K562 (cell line): ENCODE data around the gene ABHD16A. TPM values are rescaled to one million over a fixed set of nuclear protein-coding genes. Genes with fewer than 3 reads are reported as not detected.

ENCODE experiments used
- ATAC-seq: fragments of 200-7000 bp; cut with Tn5 transposase; 3 replicates; pipeline ENCODE4 v1.9.1; 2020; ENCODE audit warnings: moderate library complexity
- BruUV-seq: library from RNA; stranded (reverse); fragments of 400-500 nt; replicated peaks from 2 replicates; lab custom pipeline; 2021; lab: Mats Ljungman, UMichigan
- CTCF ChIA-PET: fragments of 300-600 bp; formaldehyde crosslinking; extraction: SDS; loops from one replicate; lab custom pipeline; 2021; ENCODE audit warnings: low intra/inter-chr PET ratio; lab: Yijun Ruan, JAX
- POLR2A ChIA-PET: fragments of 300-600, 350-650 bp; sonication (Branson Sonifier 250); formaldehyde crosslinking; extraction: SDS; loops from one replicate; lab custom pipeline; 2021; ENCODE audit warnings: antibody characterized with exemption, inconsistent platforms; lab: Yijun Ruan, JAX
- DNase-seq, 4 experiments: peaks; one replicate each; pipeline versions ENCODE4 v3.0.0 to v3.0.0-alpha.2; 2011 to 2018; ENCODE audit warnings: low spot score in 3 of 4, mixed read lengths in 3 of 4; ENCODE audit errors: extremely low read depth in 1 of 4
- FAIRE-seq: peaks from 2 replicates; lab custom pipeline; 2011; peaks lifted over from hg19 to GRCh38; lab: Jason Lieb, UNC
- H2AFZ ChIP-seq: 2 replicates; pipeline ENCODE4 v1.6.0; 2011; ENCODE audit warnings: low read depth, low read length, control low read depth, inconsistent platforms
- H3K27ac ChIP-seq: fragments of 200-600 bp; 3 replicates; pipeline ENCODE4 v1.8.0; 2011; ENCODE audit warnings: low read depth, mild to moderate bottlenecking, control low read depth, inconsistent platforms, low read length, moderate library complexity, mixed read lengths; ENCODE audit errors: extremely low read depth
- H3K27me3 ChIP-seq, 2 experiments: fragments of 300-600 bp in 1 of 2; 2 replicates in 1 of 2; 3 replicates in 1 of 2; pipeline versions ENCODE4 v1.6.0 to v1.8.0; 2011; ENCODE audit warnings: inconsistent platforms in 2 of 2, low read length in 2 of 2, mild to moderate bottlenecking in 1 of 2, mixed read lengths in 1 of 2, moderate library complexity in 1 of 2; ENCODE audit not compliant: control insufficient read depth in 2 of 2, insufficient read depth in 2 of 2
- H3K36me3 ChIP-seq: fragments of 300-600 bp; 3 replicates; pipeline ENCODE4 v1.8.0; 2011; ENCODE audit warnings: mild to moderate bottlenecking, low read length, inconsistent platforms; ENCODE audit not compliant: control insufficient read depth, insufficient read depth
- H3K4me1 ChIP-seq, 2 experiments: fragments of 200-600 bp in 1 of 2; replicated peaks in 1 of 2; 2 replicates in 1 of 2; 3 replicates in 1 of 2; pipeline versions ENCODE4 v1.5.1 to v1.8.0; 2011; ENCODE audit warnings: inconsistent platforms in 2 of 2, low read length in 2 of 2, mild to moderate bottlenecking in 1 of 2, mixed read lengths in 1 of 2, moderate library complexity in 1 of 2; ENCODE audit not compliant: control insufficient read depth in 2 of 2, insufficient read depth in 2 of 2
- H3K4me2 ChIP-seq: 2 replicates; pipeline ENCODE4 v1.6.1; 2011; ENCODE audit warnings: low read length, control low read depth, inconsistent platforms, mixed read lengths; ENCODE audit not compliant: insufficient read depth
- H3K4me3 ChIP-seq: fragments of 200-600 bp; sonication (generic), shearing (Covaris generic); 2 replicates; pipeline ENCODE4 v1.5.1; 2016; ENCODE audit warnings: control low read depth, inconsistent platforms
- H3K79me2 ChIP-seq: fragments of 200-600 bp; 3 replicates; pipeline ENCODE4 v1.8.0; 2011; ENCODE audit warnings: low read length, inconsistent platforms; ENCODE audit not compliant: control insufficient read depth, insufficient read depth
- H3K9ac ChIP-seq, 2 experiments: 2 replicates each; pipeline versions ENCODE4 v1.6.0 to v1.6.1; 2011; ENCODE audit warnings: low read depth in 2 of 2, low read length in 2 of 2, control low read depth in 1 of 2, inconsistent platforms in 1 of 2, mild to moderate bottlenecking in 1 of 2, mixed read lengths in 1 of 2; ENCODE audit not compliant: insufficient read depth in 1 of 2
- H3K9me1 ChIP-seq: one replicate; pipeline ENCODE4 v1.6.0; 2011; ENCODE audit warnings: inconsistent platforms, mild to moderate bottlenecking, low read length, moderate library complexity; ENCODE audit not compliant: control insufficient read depth, insufficient read depth
- H3K9me3 ChIP-seq: replicated peaks from 2 replicates; pipeline ENCODE4 v1.5.1; 2011; ENCODE audit warnings: low read depth, low read length, inconsistent platforms; ENCODE audit not compliant: control insufficient read depth, insufficient read depth
- H4K20me1 ChIP-seq: replicated peaks from 2 replicates; pipeline ENCODE4 v1.6.1; 2011; ENCODE audit warnings: low read length, inconsistent platforms, mixed read lengths; ENCODE audit not compliant: control insufficient read depth, insufficient read depth
- CEBPZ ChIP-seq: fragments of 150-350 bp; IDR thresholded peaks from 2 replicates; pipeline ENCODE4 v1.6.1; 2014; ENCODE audit warnings: low read depth, mild to moderate bottlenecking, low read length, borderline replicate concordance
- DMBX1 ChIP-seq: fragments of 250-450 bp; sonication (Bioruptor Pico); IDR thresholded peaks from 2 replicates; pipeline ENCODE4 v1.8.0; 2022; ENCODE audit warnings: inconsistent platforms, mild to moderate bottlenecking, moderate library complexity, borderline replicate concordance
- HCFC1 ChIP-seq: IDR thresholded peaks from 2 replicates; pipeline ENCODE4 v1.6.1; 2012; ENCODE audit warnings: low read depth, low read length, improper control_type of control experiment
- IFI16 ChIP-seq: fragments of 250-450 bp; sonication (Bioruptor Pico); IDR thresholded peaks from 2 replicates; pipeline ENCODE4 v2.1.2; 2022; ENCODE audit warnings: mild to moderate bottlenecking, inconsistent platforms
- MECOM ChIP-seq: fragments of 250-450 bp; sonication (Bioruptor Pico); IDR thresholded peaks from 2 replicates; pipeline ENCODE4 v1.8.0; 2022; ENCODE audit warnings: inconsistent platforms
- NBN ChIP-seq: fragments of 450-650 bp; IDR thresholded peaks from 2 replicates; pipeline ENCODE4 v1.6.1; 2016; ENCODE audit warnings: low read depth, mild to moderate bottlenecking
- RBM14 ChIP-seq: fragments of 200-400 bp; formaldehyde crosslinking; IDR thresholded peaks from 2 replicates; pipeline ENCODE4 v1.6.1; 2018; ENCODE audit warnings: low read depth, mild to moderate bottlenecking, low read length, moderate library complexity, borderline replicate concordance; ENCODE audit not compliant: insufficient read depth
- RERE ChIP-seq: sonication (generic); formaldehyde crosslinking; IDR thresholded peaks from 2 replicates; pipeline ENCODE4 v1.8.0; 2023; ENCODE audit warnings: missing genetic modification reagents, mild to moderate bottlenecking, borderline replicate concordance
- THAP12 ChIP-seq: fragments of 250-450 bp; sonication (Bioruptor Pico); IDR thresholded peaks from 2 replicates; pipeline ENCODE4 v1.9.0; 2021; ENCODE audit warnings: mild to moderate bottlenecking, inconsistent platforms
- ZNF77 ChIP-seq: fragments of 250-450 bp; sonication (Bioruptor Pico); IDR thresholded peaks from 2 replicates; pipeline ENCODE4 v1.5.0; 2020
- WGBS: fragments of 100-300 bp; shearing (Covaris generic); methylation state at CpG from one replicate; pipeline ENCODE4 v1.1.6; 2016; ENCODE audit warnings: low coverage, mixed read lengths; ENCODE audit not compliant: insufficient coverage; ENCODE audit errors: missing lambda C conversion rate; 5-methylcytosine and 5-hydroxymethylcytosine counted together
- in situ Hi-C: fragments of 300-500 bp; cut with MboI; formaldehyde crosslinking; loops from 4 replicates; pipeline ENCODE4 v1.15.0; 2018; ENCODE audit warnings: inconsistent platforms, mixed read lengths
- intact Hi-C: fragments of 100-400 bp; cut with micrococcal nuclease; formaldehyde crosslinking; loops from 2 replicates; pipeline ENCODE4 v1.14.2; 2022
- polyA plus RNA-seq, 8 experiments: library from polyadenylated mRNA; depleted of rRNA in 4 of 8; stranded (reverse) in 5 of 8; unstranded in 3 of 8; fragments of >200 nt; fragmentation: Nextera tagmentation in 2 of 8; fragmentation: Illumina TruSeq in 1 of 8; extraction: Ambion mirVana in 2 of 8; extraction: Trizol in 1 of 8; gene quantifications; 2 replicates each; pipeline versions ENCODE4 v1.2.1 to v1.2.3, GENCODE V29; 2011 to 2014; ENCODE audit warnings: inconsistent platforms in 1 of 8, missing spikeins in 1 of 8
- total RNA-seq, 7 experiments: library from RNA; depleted of rRNA in 6 of 7; stranded (reverse); fragments of >200 nt in 6 of 7; fragmentation: Illumina TruSeq in 2 of 7; extraction: Trizol in 2 of 7; gene quantifications; 2 replicates each; pipeline versions ENCODE4 v1.2.1 to v1.2.3, GENCODE V29; 2011 to 2021; ENCODE audit warnings: low replicate concordance in 1 of 7

ABHD16A gene
- total and polyA plus RNA-seq, 9 of the 15 experiments (the other 6 are each of a cell fraction or from before 2014, with no cell fraction given), result 25.8 to 120 (median 81.6) TPM

GRCh38 chr6:31691564-31692108 lies 11.5 kb downstream of the ABHD16A start:
- in situ Hi-C loops, result no loop called here
- 74% methylated on average over 11 of the region's 12 CpGs for WGBS
- peak; percentile 13 for ATAC-seq
- TF ChIP-seq RBM14, result no peak
- TF ChIP-seq IFI16 (CRISPR knock-in tag), result no peak
- TF ChIP-seq CEBPZ, result no peak
- no peak for TF ChIP-seq RERE (CRISPR knock-in tag)
- TF ChIP-seq DMBX1 (CRISPR knock-in tag), result no peak
- TF ChIP-seq THAP12 (CRISPR knock-in tag), result peak; percentile 69; the same call in 1 of the 2 replicates
- TF ChIP-seq ZNF77 (CRISPR knock-in tag), result no peak
- no peak for TF ChIP-seq MECOM (CRISPR knock-in tag)
- no peak for TF ChIP-seq NBN
- no peak for TF ChIP-seq HCFC1

More at GRCh38 chr6:31691564-31692108, 11.5 kb downstream of the ABHD16A start:
- FAIRE-seq (no peak), DNase-seq (peak in 3 of 4 experiments; percentile 56 to 83 (median 76))
- ChIA-PET POLR2A (interaction anchor here (0.8 to 7.1 kb wide), 26 partner anchors 7 to 144 kb away, joined by 3 to 158 read pairs (median 9); partner anchors contain the start of genes ABHD16A, APOM, CLIC1 and GPANK1), CTCF (no interaction called here)
- Histone ChIP-seq H3K4me2 (peak overlapping the region; percentile 82), H3K9ac (peak overlapping the region; percentile 68 to 75; a peak in 3 of 4 replicates), H3K4me1 (peaks cover 57 to 59% of the 10 kb centered on the region in 2 experiments), H3K27me3 (no peaks in the 10 kb centered on the region), H3K4me3 (no peak overlapping the region), H3K36me3 (peaks cover 90% of the 10 kb centered on the region), H3K27ac (peak overlapping the region; percentile 88; the same call in 2 of the 3 replicates), H3K79me2 (no peaks in the 10 kb centered on the region), H4K20me1 (no peaks in the 10 kb centered on the region), H2AFZ (no peak overlapping the region), H3K9me1 (no peaks in the 10 kb centered on the region), H3K9me3 (no peaks in the 10 kb centered on the region)
- BruUV-seq, result no TSS peak
- intact Hi-C loops, result loop anchor here (2.0 kb wide), 2 partner anchors 43 to 139 kb away; no protein-coding TSS in a partner anchor
